Muscle layer of duodenum (tissue), 2 donors: ENCODE measurements around the gene TEKTIP1.

Experiments
- H3K27ac ChIP-seq: one replicate; pipeline ENCODE4 v1.7.0; 2013; ENCODE audit warnings: mild to moderate bottlenecking, low read length
- H3K27me3 ChIP-seq: one replicate; pipeline ENCODE4 v1.7.0; 2013; ENCODE audit warnings: low read depth, mild to moderate bottlenecking, control low read depth, low read length
- H3K36me3 ChIP-seq, 2 donors: one replicate each; pipeline ENCODE4 v1.7.0; 2013; ENCODE audit warnings: low read length in 2 of 2, control low read depth in 1 of 2, mild to moderate bottlenecking in 1 of 2; ENCODE audit not compliant: insufficient read depth in 2 of 2, control insufficient read depth in 1 of 2
- H3K4me1 ChIP-seq, 2 donors: one replicate each; pipeline ENCODE4 v1.7.0; 2013; ENCODE audit warnings: low read length in 2 of 2, mild to moderate bottlenecking in 2 of 2, control low read depth in 1 of 2, moderate library complexity in 1 of 2; ENCODE audit not compliant: insufficient read depth in 2 of 2, control insufficient read depth in 1 of 2
- H3K4me3 ChIP-seq, 2 donors: one replicate each; pipeline ENCODE4 v1.7.0; 2013; ENCODE audit warnings: low read length in 2 of 2, low read depth in 1 of 2, mild to moderate bottlenecking in 1 of 2
- H3K9me3 ChIP-seq, 2 donors: one replicate each; pipeline ENCODE4 v1.7.0; 2013; ENCODE audit warnings: low read length in 2 of 2, control low read depth in 1 of 2, mild to moderate bottlenecking in 1 of 2; ENCODE audit not compliant: control insufficient read depth in 1 of 2
- donor health status: healthy.

TEKTIP1 gene

GRCh38 chr19:3518659-3519058 lies 20.3 kb upstream of the TEKTIP1 start:
- Histone ChIP-seq H3K36me3 (peaks cover 7 to 27% of the 10 kb centered on the region in 2 donors), H3K27me3 (no peaks in the 10 kb centered on the region), H3K27ac (no peak overlapping the region)

GRCh38 chr19:3519126-3519525 lies 19.8 kb upstream of the TEKTIP1 start:
- Histone ChIP-seq H3K27me3 (no peaks in the 10 kb centered on the region), H3K27ac (no peak overlapping the region), H3K36me3 (peaks cover 8 to 31% of the 10 kb centered on the region in 2 donors), H3K4me3 (no peak overlapping the region), H3K9me3 (no peaks in the 10 kb centered on the region), H3K4me1 (peaks cover 0 to 14% of the 10 kb centered on the region in 2 donors)

More at GRCh38 chr19:3518659-3519058, 20.3 kb upstream of the TEKTIP1 start:
- Histone ChIP-seq H3K9me3 (no peaks in the 10 kb centered on the region), H3K4me3 (no peak overlapping the region), H3K4me1 (peaks cover 0 to 14% of the 10 kb centered on the region in 2 donors)

- H3K4me1 ChIP-seq, result peaks cover 0 to 14% of the 10 kb centered on the region in 2 donors
- H3K27ac ChIP-seq, result no peak overlapping the region
- no peak overlapping the region for H3K4me3 ChIP-seq
- H3K9me3 ChIP-seq, result no peaks in the 10 kb centered on the region
- peaks cover 15 to 40% of the 10 kb centered on the region in 2 donors for H3K36me3 ChIP-seq
- no peaks in the 10 kb centered on the region for H3K27me3 ChIP-seq
Measured at GRCh38 chr19:3520166-3521103, 18.5 kb upstream of the TEKTIP1 start.

GRCh38 chr19:3521104-3521445 lies 17.9 kb upstream of the TEKTIP1 start:
- peaks cover 0 to 9% of the 10 kb centered on the region in 2 donors for H3K4me1 ChIP-seq
- H3K36me3 ChIP-seq, result peaks cover 15 to 46% of the 10 kb centered on the region in 2 donors
- H3K27ac ChIP-seq, result no peak overlapping the region
- H3K27me3 ChIP-seq, result no peaks in the 10 kb centered on the region
- H3K4me3 ChIP-seq, result no peak overlapping the region
- no peaks in the 10 kb centered on the region for H3K9me3 ChIP-seq

- Histone ChIP-seq H3K9me3 (no peaks in the 10 kb centered on the region), H3K36me3 (peaks cover 18 to 60% of the 10 kb centered on the region in 2 donors)
Measured at GRCh38 chr19:3522421-3523360, 16.3 kb upstream of the TEKTIP1 start.

GRCh38 chr19:3523361-3524077 lies 15.5 kb upstream of the TEKTIP1 start:
- no peaks in the 10 kb centered on the region for H3K9me3 ChIP-seq
- H3K27me3 ChIP-seq, result no peaks in the 10 kb centered on the region
- peaks cover 18 to 68% of the 10 kb centered on the region in 2 donors for H3K36me3 ChIP-seq
- H3K27ac ChIP-seq, result no peak overlapping the region
- no peak overlapping the region for H3K4me3 ChIP-seq
- no peaks in the 10 kb centered on the region for H3K4me1 ChIP-seq

More at GRCh38 chr19:3522421-3523360, 16.3 kb upstream of the TEKTIP1 start:
- Histone ChIP-seq H3K4me3 (no peak overlapping the region), H3K4me1 (no peaks in the 10 kb centered on the region), H3K27ac (no peak overlapping the region), H3K27me3 (no peaks in the 10 kb centered on the region)

GRCh38 chr19:3524078-3524842 lies 14.7 kb upstream of the TEKTIP1 start:
- H3K4me3 ChIP-seq, result no peak overlapping the region
- H3K36me3 ChIP-seq, result peaks cover 18 to 64% of the 10 kb centered on the region in 2 donors
- no peaks in the 10 kb centered on the region for H3K4me1 ChIP-seq
- H3K27ac ChIP-seq, result no peak overlapping the region
- H3K9me3 ChIP-seq, result no peaks in the 10 kb centered on the region
- no peaks in the 10 kb centered on the region for H3K27me3 ChIP-seq

GRCh38 chr19:3524904-3525451 lies 14.0 kb upstream of the TEKTIP1 start:
- Histone ChIP-seq H3K9me3 (no peaks in the 10 kb centered on the region), H3K4me3 (no peak overlapping the region), H3K27ac (no peak overlapping the region), H3K36me3 (peaks cover 14 to 58% of the 10 kb centered on the region in 2 donors), H3K4me1 (no peaks in the 10 kb centered on the region), H3K27me3 (no peaks in the 10 kb centered on the region)

GRCh38 chr19:3526507-3527237 lies 12.3 kb upstream of the TEKTIP1 start:
- Histone ChIP-seq H3K4me3 (no peak overlapping the region), H3K36me3 (peaks cover 22 to 69% of the 10 kb centered on the region in 2 donors), H3K27me3 (no peaks in the 10 kb centered on the region), H3K4me1 (no peaks in the 10 kb centered on the region), H3K9me3 (no peaks in the 10 kb centered on the region), H3K27ac (no peak overlapping the region)
